Measurements from ENCODE around the gene ADORA2B.
"Not testable (repeated sequence)": the region's sequence is repeated elsewhere in the genome, so short reads cannot be mapped to it uniquely, and the experiment has no call there.

DNA sequence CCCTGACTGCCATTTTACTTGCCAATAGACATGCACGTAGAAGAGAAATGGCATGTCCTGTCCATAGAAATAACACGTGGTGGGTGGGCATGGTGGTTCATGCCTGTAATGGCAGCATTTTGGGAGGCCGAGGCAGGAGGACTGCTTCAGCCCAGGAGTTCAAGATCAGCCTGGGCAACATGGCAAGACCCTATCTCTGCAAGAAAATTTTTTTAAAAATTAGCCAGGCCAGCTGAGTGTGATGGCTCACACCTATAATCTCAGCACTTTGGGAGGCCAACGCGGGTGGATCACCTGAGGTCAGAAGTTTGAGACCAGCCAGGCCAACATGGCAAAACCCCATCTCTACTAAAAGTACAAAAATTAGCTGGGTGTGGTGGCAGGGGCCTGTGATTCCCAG lies 33.2 kb upstream of the ADORA2B start:
- TF ChIP-seq, protein P1, sequence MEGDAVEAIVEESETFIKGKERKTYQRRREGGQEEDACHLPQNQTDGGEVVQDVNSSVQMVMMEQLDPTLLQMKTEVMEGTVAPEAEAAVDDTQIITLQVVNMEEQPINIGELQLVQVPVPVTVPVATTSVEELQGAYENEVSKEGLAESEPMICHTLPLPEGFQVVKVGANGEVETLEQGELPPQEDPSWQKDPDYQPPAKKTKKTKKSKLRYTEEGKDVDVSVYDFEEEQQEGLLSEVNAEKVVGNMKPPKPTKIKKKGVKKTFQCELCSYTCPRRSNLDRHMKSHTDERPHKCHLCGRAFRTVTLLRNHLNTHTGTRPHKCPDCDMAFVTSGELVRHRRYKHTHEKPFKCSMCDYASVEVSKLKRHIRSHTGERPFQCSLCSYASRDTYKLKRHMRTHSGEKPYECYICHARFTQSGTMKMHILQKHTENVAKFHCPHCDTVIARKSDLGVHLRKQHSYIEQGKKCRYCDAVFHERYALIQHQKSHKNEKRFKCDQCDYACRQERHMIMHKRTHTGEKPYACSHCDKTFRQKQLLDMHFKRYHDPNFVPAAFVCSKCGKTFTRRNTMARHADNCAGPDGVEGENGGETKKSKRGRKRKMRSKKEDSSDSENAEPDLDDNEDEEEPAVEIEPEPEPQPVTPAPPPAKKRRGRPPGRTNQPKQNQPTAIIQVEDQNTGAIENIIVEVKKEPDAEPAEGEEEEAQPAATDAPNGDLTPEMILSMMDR (IDR thresholded peaks at IDR 0.05; ENCODE audit: low read length) = not testable (repeated sequence)
- not testable (repeated sequence) for TF ChIP-seq EZH2 (IDR thresholded peaks at IDR 0.05; ENCODE audit: borderline replicate concordance, low read length)

Data from OCI-LY1 (cell line).